GM23338 (cell line): ENCODE results near the gene TPST1. TPM values are rescaled to one million over a fixed set of nuclear protein-coding genes. Genes with fewer than 3 reads are reported as not detected.

ENCODE experiments used
- ATAC-seq: fragments of 200-7000 bp; cut with Tn5 transposase; 3 replicates; pipeline ENCODE4 v1.9.1; 2020
- DNase-seq: peaks from one replicate; pipeline ENCODE4 v3.0.0-alpha.2; 2015; ENCODE audit warnings: low spot score
- H2AFZ ChIP-seq: fragments of 200-600 bp; sonication (generic); 2 replicates; pipeline ENCODE4 v1.8.0; 2016; ENCODE audit warnings: antibody characterized with exemption, mild to moderate bottlenecking, moderate library complexity
- H3F3A ChIP-seq: fragments of 200-600 bp; sonication (generic); replicated peaks from 2 replicates; pipeline ENCODE4 v1.8.0; 2017; ENCODE audit warnings: antibody characterized with exemption, mixed run types, low read depth
- H3K27ac ChIP-seq: fragments of 200-600 bp; sonication (generic); 2 replicates; pipeline ENCODE4 v1.6.1; 2016; ENCODE audit warnings: low read depth
- H3K27me3 ChIP-seq: fragments of 200-600 bp; sonication (generic); 2 replicates; pipeline ENCODE4 v1.8.0; 2016; ENCODE audit warnings: mild to moderate bottlenecking, mixed run types, moderate library complexity; ENCODE audit not compliant: insufficient read depth
- H3K36me3 ChIP-seq: fragments of 200-600 bp; sonication (generic); 2 replicates; pipeline ENCODE4 v1.8.0; 2016; ENCODE audit warnings: mild to moderate bottlenecking; ENCODE audit not compliant: insufficient read depth
- H3K4me1 ChIP-seq: fragments of 200-600 bp; sonication (generic); 2 replicates; pipeline ENCODE4 v1.8.0; 2016; ENCODE audit warnings: mild to moderate bottlenecking, moderate library complexity; ENCODE audit not compliant: insufficient read depth
- H3K4me2 ChIP-seq: fragments of 200-600 bp; sonication (generic); 2 replicates; pipeline ENCODE4 v1.7.1; 2017; ENCODE audit warnings: mixed run types
- H3K4me3 ChIP-seq: fragments of 200-600 bp; sonication (generic); 2 replicates; pipeline ENCODE4 v1.6.1; 2016; ENCODE audit warnings: mixed run types
- H3K79me2 ChIP-seq: fragments of 200-600 bp; sonication (generic); replicated peaks from 2 replicates; pipeline ENCODE4 v1.8.0; 2017; ENCODE audit warnings: mild to moderate bottlenecking; ENCODE audit not compliant: insufficient read depth
- H3K9me2 ChIP-seq: fragments of 200-600 bp; sonication (generic); 2 replicates; pipeline ENCODE4 v1.8.0; 2017; ENCODE audit not compliant: insufficient read depth
- H4K20me1 ChIP-seq: fragments of 200-600 bp; sonication (generic); replicated peaks from 2 replicates; pipeline ENCODE4 v1.8.0; 2017; ENCODE audit warnings: mild to moderate bottlenecking; ENCODE audit not compliant: insufficient read depth
- H3K27ac Mint-ChIP-seq: 2 replicates; pipeline ENCODE4 v1.8.0; 2020; ENCODE audit warnings: inconsistent platforms, mild to moderate bottlenecking, moderate library complexity, mixed read lengths
- H3K27me3 Mint-ChIP-seq: 3 replicates; pipeline ENCODE4 v1.8.0; 2022; ENCODE audit warnings: low read depth, mild to moderate bottlenecking, moderate library complexity, mixed read lengths, inconsistent platforms; ENCODE audit not compliant: insufficient read depth, poor library complexity
- H3K36me3 Mint-ChIP-seq: 3 replicates; pipeline ENCODE4 v1.8.0; 2021; ENCODE audit warnings: low read depth, mild to moderate bottlenecking, inconsistent platforms, moderate library complexity, mixed read lengths
- H3K4me1 Mint-ChIP-seq: 3 replicates; pipeline ENCODE4 v1.8.0; 2020; ENCODE audit warnings: mild to moderate bottlenecking, inconsistent platforms, mixed read lengths
- H3K4me3 Mint-ChIP-seq: 3 replicates; pipeline ENCODE4 v1.8.0; 2021; ENCODE audit warnings: moderate library complexity, mild to moderate bottlenecking, inconsistent platforms, mixed read lengths
- H3K9me3 Mint-ChIP-seq: 3 replicates; pipeline ENCODE4 v1.8.0; 2020; ENCODE audit warnings: moderate library complexity, mild to moderate bottlenecking, inconsistent platforms, mixed read lengths
- CREB1 ChIP-seq: fragments of 250-450 bp; sonication (Bioruptor Pico); IDR thresholded peaks from 2 replicates; pipeline ENCODE4 v1.5.0; 2020; ENCODE audit warnings: low read depth, mild to moderate bottlenecking, moderate library complexity
- CTCF ChIP-seq, 2 experiments: fragments of 200-600 bp in 1 of 2; sonication (generic) in 1 of 2; conservative IDR thresholded peaks; 2 replicates each; pipeline versions ENCODE4 v1.5.1 to v1.6.1; 2016 to 2017; ENCODE audit warnings: antibody characterized with exemption in 2 of 2, low read depth in 2 of 2, mild to moderate bottlenecking in 2 of 2, moderate library complexity in 1 of 2
- ETS1 ChIP-seq: IDR thresholded peaks from 2 replicates; pipeline ENCODE4 v1.6.1; 2016; ENCODE audit warnings: antibody characterized with exemption
- EZH2 ChIP-seq: fragments of 200-600 bp; sonication (generic); IDR thresholded peaks from one replicate; pipeline ENCODE4 v1.8.0; 2017; ENCODE audit warnings: antibody characterized with exemption, mild to moderate bottlenecking, low read depth; ENCODE audit not compliant: unreplicated experiment
- EZH2phosphoT487 ChIP-seq: fragments of 200-600 bp; sonication (generic); IDR thresholded peaks from one replicate; pipeline ENCODE4 v1.8.1; 2018; ENCODE audit warnings: antibody characterized with exemption; ENCODE audit not compliant: unreplicated experiment
- JUNB ChIP-seq: IDR thresholded peaks from one replicate; pipeline ENCODE4 v1.6.1; 2016; ENCODE audit warnings: antibody characterized with exemption; ENCODE audit not compliant: unreplicated experiment
- NANOG ChIP-seq: IDR thresholded peaks from 2 replicates; pipeline ENCODE4 v1.6.1; 2016; ENCODE audit warnings: antibody characterized with exemption, borderline replicate concordance
- POLR2AphosphoS5 ChIP-seq: IDR thresholded peaks from 2 replicates; pipeline ENCODE4 v1.6.1; 2016; ENCODE audit warnings: antibody characterized with exemption, low read depth
- STAT1 ChIP-seq: IDR thresholded peaks from one replicate; pipeline ENCODE4 v1.6.1; 2016; ENCODE audit warnings: antibody characterized with exemption; ENCODE audit not compliant: unreplicated experiment
- ZNF114 ChIP-seq: fragments of 250-450 bp; sonication (Bioruptor Pico); IDR thresholded peaks from 2 replicates; pipeline ENCODE4 v1.5.0; 2020; ENCODE audit warnings: mild to moderate bottlenecking, moderate library complexity
- ZNF331 ChIP-seq: fragments of 250-450 bp; sonication (Bioruptor Pico); IDR thresholded peaks from 2 replicates; pipeline ENCODE4 v1.5.0; 2020; ENCODE audit warnings: low read depth, mild to moderate bottlenecking, moderate library complexity
- polyA plus RNA-seq: library from polyadenylated mRNA; unstranded; fragments of >200 nt; fragmentation: Nextera tagmentation; extraction: Ambion mirVana; gene quantifications from 2 replicates; pipeline ENCODE4 v1.2.1, GENCODE V29; 2016
- total RNA-seq: library from RNA; depleted of rRNA; stranded (reverse); fragments of >200 nt; shearing (Covaris generic); gene quantifications from 2 replicates; pipeline ENCODE4 v1.2.3, GENCODE V29; 2014

Gene TPST1
- total and polyA plus RNA-seq, 2 experiments from 2014 or later: 10.7 to 19.2 TPM

- no peak overlapping the region for H3K27ac ChIP-seq
- DNase-seq (no peak), ATAC-seq (no peak)
- H3K4me1 Mint-ChIP-seq: no peaks in the 10 kb centered on the region
- no peak overlapping the region for H3K4me2 ChIP-seq
- H3K27ac Mint-ChIP-seq: no peak overlapping the region
- H3K9me3 Mint-ChIP-seq: peaks cover 10% of the 10 kb centered on the region; the same call in 2 of the 3 replicates
- 0 out of 2 replicates have a peak, but pooled peaks cover 5% of the 10 kb centered on the region for H4K20me1 ChIP-seq
- no peaks in the 10 kb centered on the region for H3K9me2 ChIP-seq
- H3K4me3 ChIP-seq: no peak overlapping the region
- H2AFZ ChIP-seq: no peak overlapping the region
- TF ChIP-seq CREB1 (CRISPR knock-in tag) (no peak), EZH2 (no peak), ZNF331 (no peak), CTCF (conservative IDR thresholded peaks at IDR 0.05; ENCODE audit: low read depth in 2 of 2) (no peak), ETS1 (no peak), ZNF114 (CRISPR knock-in tag) (no peak), EZH2phosphoT487 (no peak), STAT1 (no peak), JUNB (no peak)
- no peaks in the 10 kb centered on the region for H3K27me3 ChIP-seq
- H3K4me3 Mint-ChIP-seq: no peak overlapping the region
- no peaks in the 10 kb centered on the region for H3K79me2 ChIP-seq
- no peaks in the 10 kb centered on the region for H3K4me1 ChIP-seq
- peaks cover 7% of the 10 kb centered on the region; the same call in 2 of the 3 replicates for H3K36me3 Mint-ChIP-seq
- no peaks in the 10 kb centered on the region for H3K36me3 ChIP-seq
- no peaks in the 10 kb centered on the region for H3F3A ChIP-seq
- peaks cover 7% of the 10 kb centered on the region for H3K27me3 Mint-ChIP-seq
Measured at GRCh38 chr7:66331883-66332282, 126.7 kb downstream of the TPST1 start.

- Histone ChIP-seq H3K36me3 (no peaks in the 10 kb centered on the region), H3K9me2 (no peaks in the 10 kb centered on the region), H3K4me2 (no peak overlapping the region), H3K4me3 (no peak overlapping the region), H3F3A (no peaks in the 10 kb centered on the region), H3K79me2 (no peaks in the 10 kb centered on the region), H3K4me1 (no peaks in the 10 kb centered on the region), H3K27ac (no peak overlapping the region), H3K27me3 (no peaks in the 10 kb centered on the region), H4K20me1 (0 out of 2 replicates have a peak, but pooled peaks cover 5% of the 10 kb centered on the region), H2AFZ (no peak overlapping the region)
- H3K27me3 Mint-ChIP-seq: peaks cover 7% of the 10 kb centered on the region
- H3K36me3 Mint-ChIP-seq: peaks cover 9% of the 10 kb centered on the region; the same call in 2 of the 3 replicates
- no peaks in the 10 kb centered on the region for H3K4me1 Mint-ChIP-seq
- H3K4me3 Mint-ChIP-seq: no peak overlapping the region
- TF ChIP-seq EZH2phosphoT487 (no peak), POLR2AphosphoS5 (no peak), EZH2 (no peak), NANOG (no peak), ETS1 (no peak)
- H3K9me3 Mint-ChIP-seq: peaks cover 13% of the 10 kb centered on the region; the same call in 2 of the 3 replicates
- ATAC-seq: no peak
- H3K27ac Mint-ChIP-seq: no peak overlapping the region
- DNase-seq: no peak
Measured at GRCh38 chr7:66333443-66333842, 128.3 kb downstream of the TPST1 start.
